ENCODE data around the gene ANKRD11. TPM values are rescaled to one million over a fixed set of nuclear protein-coding genes. Genes with fewer than 3 reads are reported as not detected.
"Not testable (repeated sequence)": the region's sequence is repeated elsewhere in the genome, so short reads cannot be mapped to it uniquely, and the experiment has no call there.

The ANKRD11 gene
- total RNA-seq, 1 donor from 2014 or later = 133 TPM

DNA sequence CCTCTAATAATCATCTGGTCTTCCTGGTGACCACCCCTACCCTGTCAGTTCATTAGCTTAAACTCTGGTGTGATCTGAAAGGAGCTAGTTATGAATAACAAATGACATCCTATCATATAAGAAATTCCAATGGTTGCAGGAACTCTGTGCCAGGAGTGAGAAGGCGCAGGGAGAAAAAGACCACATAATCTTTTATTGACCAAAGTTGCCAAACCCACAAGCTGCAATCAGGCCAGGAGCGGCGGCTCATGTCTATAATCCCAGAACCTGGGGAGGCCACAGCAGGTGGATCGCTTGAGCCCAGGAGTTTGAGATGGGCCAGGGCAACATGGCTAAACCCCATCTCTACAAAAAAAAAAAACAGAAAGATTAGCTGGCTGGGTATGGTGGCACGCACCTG, 23.4 kb downstream of the ANKRD11 start:
- TF ChIP-seq CTCF (IDR thresholded peaks at IDR 0.05; ENCODE audit: insufficient read depth, low read length, poor library complexity, severe bottlenecking) = no peak
- Histone ChIP-seq H3K36me3 (ENCODE audit: control insufficient read depth, insufficient read depth, low read length) (no peaks in the 10 kb centered on the region), H3K4me3 (ENCODE audit: low read depth, low read length) (no peak overlapping the region), H3K27me3 (ENCODE audit: control insufficient read depth, insufficient read depth, low read length) (no peaks in the 10 kb centered on the region)
- DNase-seq (ENCODE audit: low read depth) = no peak

DNA sequence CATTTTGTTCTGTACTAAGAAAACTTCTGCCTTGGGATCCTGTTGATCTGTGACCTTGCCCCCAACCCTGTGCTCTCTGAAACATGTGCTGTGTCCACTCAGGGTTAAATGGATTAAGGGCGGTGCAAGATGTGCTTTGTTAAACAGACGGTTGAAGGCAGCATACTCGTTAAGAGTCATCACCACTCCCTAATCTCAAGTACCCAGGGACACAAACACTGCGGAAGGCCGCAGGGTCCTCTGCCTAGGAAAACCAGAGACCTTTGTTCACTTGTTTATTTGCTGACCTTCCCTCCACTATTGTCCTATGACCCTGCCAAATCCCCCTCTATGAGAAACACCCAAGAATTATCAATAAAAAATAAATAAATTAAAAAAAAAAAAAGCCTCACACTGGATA, 27.0 kb downstream of the ANKRD11 start:
- DNase-seq (ENCODE audit: low read depth); H3K27me3 ChIP-seq (ENCODE audit: control insufficient read depth, insufficient read depth, low read length); H3K4me3 ChIP-seq (ENCODE audit: low read depth, low read length); H3K36me3 ChIP-seq (ENCODE audit: control insufficient read depth, insufficient read depth, low read length): not testable (repeated sequence)

GRCh38 chr16:89462639-89463038, 27.7 kb downstream of the ANKRD11 start:
- H3K36me3 ChIP-seq (ENCODE audit: control insufficient read depth, insufficient read depth, low read length); H3K27me3 ChIP-seq (ENCODE audit: control insufficient read depth, insufficient read depth, low read length); DNase-seq (ENCODE audit: low read depth); H3K4me3 ChIP-seq (ENCODE audit: low read depth, low read length): not testable (repeated sequence)

GRCh38 chr16:89461890-89462289, 28.5 kb downstream of the ANKRD11 start:
- not testable (repeated sequence) for H3K27me3 ChIP-seq (ENCODE audit: control insufficient read depth, insufficient read depth, low read length); DNase-seq (ENCODE audit: low read depth); H3K36me3 ChIP-seq (ENCODE audit: control insufficient read depth, insufficient read depth, low read length); H3K4me3 ChIP-seq (ENCODE audit: low read depth, low read length)

DNA sequence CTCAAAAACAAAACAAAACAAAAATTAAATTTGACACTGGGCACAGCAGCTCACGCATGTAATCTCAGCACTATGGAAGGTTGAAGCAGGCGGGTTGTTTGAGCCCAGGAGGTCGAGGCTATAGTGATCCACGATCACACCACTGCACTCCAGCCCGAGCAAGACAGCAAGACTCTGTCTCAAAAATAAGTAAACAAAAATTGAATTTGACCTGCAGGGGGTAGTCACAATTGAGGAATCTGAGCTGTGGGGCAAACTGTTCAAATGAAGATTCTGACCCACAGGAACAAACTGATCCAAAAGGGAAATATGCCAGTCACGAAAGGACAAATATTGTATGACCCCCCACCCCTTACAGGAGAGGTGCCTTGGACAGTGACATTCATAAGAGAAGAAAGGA, 29.8 kb downstream of the ANKRD11 start:
- DNase-seq (ENCODE audit: low read depth) = no peak
- H3K4me3 ChIP-seq (ENCODE audit: low read depth, low read length) = no peak overlapping the region
- no peaks in the 10 kb centered on the region for H3K36me3 ChIP-seq (ENCODE audit: control insufficient read depth, insufficient read depth, low read length)
- TF ChIP-seq CTCF (IDR thresholded peaks at IDR 0.05; ENCODE audit: insufficient read depth, low read length, poor library complexity, severe bottlenecking) = no peak
- no peaks in the 10 kb centered on the region for H3K27me3 ChIP-seq (ENCODE audit: control insufficient read depth, insufficient read depth, low read length)

DNA sequence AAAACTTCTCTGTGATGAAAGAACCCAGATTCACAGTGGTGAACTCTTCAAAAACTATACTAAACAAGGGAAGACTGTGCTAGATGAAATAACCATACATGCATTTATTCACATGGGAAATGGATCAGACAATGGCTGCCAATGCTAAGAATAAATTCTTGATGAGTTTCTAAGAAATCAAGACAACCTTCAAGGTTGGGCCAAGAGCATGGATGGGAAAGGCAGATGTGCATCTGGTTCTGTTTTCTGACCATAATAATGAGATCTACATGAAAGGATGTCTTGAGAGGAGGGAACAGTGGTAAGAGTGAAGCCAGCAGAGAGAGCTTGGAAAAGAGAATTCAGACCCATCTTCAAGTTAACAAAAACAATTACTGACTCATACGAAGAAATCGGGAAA, 31.4 kb downstream of the ANKRD11 start:
- no peak overlapping the region for H3K4me3 ChIP-seq (ENCODE audit: low read depth, low read length)
- no peak for TF ChIP-seq CTCF (IDR thresholded peaks at IDR 0.05; ENCODE audit: insufficient read depth, low read length, poor library complexity, severe bottlenecking)
- H3K36me3 ChIP-seq (ENCODE audit: control insufficient read depth, insufficient read depth, low read length) = no peaks in the 10 kb centered on the region
- no peaks in the 10 kb centered on the region for H3K27me3 ChIP-seq (ENCODE audit: control insufficient read depth, insufficient read depth, low read length)
- no peak for DNase-seq (ENCODE audit: low read depth)

DNA sequence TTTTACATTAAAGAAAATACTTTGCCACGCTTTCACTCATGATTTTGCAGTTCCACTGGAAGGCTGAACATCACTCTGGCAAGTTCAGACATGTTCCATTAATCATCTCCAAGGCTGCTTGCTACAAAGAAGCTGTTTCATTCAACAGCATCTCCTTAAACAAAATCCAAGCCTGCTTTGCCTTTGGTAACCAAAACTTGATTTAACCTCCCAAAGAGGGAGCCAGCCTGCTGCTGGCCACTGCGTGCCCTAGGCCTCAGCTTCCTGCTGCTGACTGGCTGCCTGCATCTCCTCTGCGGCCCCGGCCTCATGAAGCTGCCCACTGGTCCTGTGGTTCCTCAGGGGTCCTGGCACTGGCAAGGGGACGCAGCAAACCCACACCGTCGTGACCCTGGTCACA, 31.8 kb downstream of the ANKRD11 start:
- no peak for TF ChIP-seq CTCF (IDR thresholded peaks at IDR 0.05; ENCODE audit: insufficient read depth, low read length, poor library complexity, severe bottlenecking)
- Histone ChIP-seq H3K4me3 (ENCODE audit: low read depth, low read length) (no peak overlapping the region), H3K27me3 (ENCODE audit: control insufficient read depth, insufficient read depth, low read length) (no peaks in the 10 kb centered on the region), H3K36me3 (ENCODE audit: control insufficient read depth, insufficient read depth, low read length) (no peaks in the 10 kb centered on the region)
- DNase-seq (ENCODE audit: low read depth) = no peak

Data from kidney epithelial cell (primary cell).